ENCODE measurements around the gene XKR3. TPM values are rescaled to one million over a fixed set of nuclear protein-coding genes. Genes with fewer than 3 reads are reported as not detected.

The XKR3 gene
- total RNA-seq, 1 experiment from 2014 or later: not detected

DNA sequence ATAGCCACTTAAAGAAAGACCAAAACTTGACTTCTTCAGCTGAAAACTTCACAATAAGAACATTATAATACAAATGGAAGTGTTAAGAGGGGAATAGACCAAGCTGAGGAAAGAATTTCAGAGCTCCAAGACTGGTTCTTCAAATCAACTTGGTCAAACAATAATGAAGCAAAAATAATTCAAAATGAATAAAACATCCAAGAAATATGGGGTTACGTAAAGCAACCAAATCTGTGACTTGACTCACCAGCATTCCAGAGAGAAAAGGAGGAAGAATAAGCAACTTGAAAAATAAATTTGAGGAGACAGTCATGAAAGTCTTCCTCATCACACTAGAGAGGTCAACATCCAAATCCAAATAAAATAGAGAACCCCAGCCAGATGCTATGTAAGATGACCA is 31.4 kb downstream of the XKR3 start:
- Histone ChIP-seq H3K36me3 (ENCODE audit: low read depth, low read length) (no peaks in the 10 kb centered on the region), H3K4me3 (ENCODE audit: low read length) (no peak overlapping the region), H3K27ac (ENCODE audit: low read length) (no peak overlapping the region), H4K20me1 (ENCODE audit: low read length) (no peaks in the 10 kb centered on the region), H3K27me3 (ENCODE audit: low read length) (no peaks in the 10 kb centered on the region), H3K9me2 (replicated peaks; ENCODE audit: low read length) (no peaks in the 10 kb centered on the region), H3K4me1 (ENCODE audit: insufficient read depth, low read length) (no peaks in the 10 kb centered on the region), H3K9me3 (ENCODE audit: low read length) (peaks cover 5% of the 10 kb centered on the region; the same call in 1 of the 2 replicates), H3K9ac (ENCODE audit: low read length) (no peak overlapping the region), H3F3A (ENCODE audit: low read length, unreplicated experiment) (no peaks in the 10 kb centered on the region), H2AFZ (ENCODE audit: low read length) (no peak overlapping the region), H3K79me2 (ENCODE audit: low read length) (no peaks in the 10 kb centered on the region), H3K4me2 (ENCODE audit: low read length) (no peak overlapping the region)
- intact Hi-C loops (cut with micrococcal nuclease): no loop called here
- no peak for ATAC-seq
- DNase-seq: no peak
- no TSS peak for BruUV-seq (replicated peaks)
- TF ChIP-seq EZH2 (IDR thresholded peaks at IDR 0.05; ENCODE audit: low read length, unreplicated experiment) (no peak), EZH2phosphoT487 (IDR thresholded peaks at IDR 0.05; ENCODE audit: borderline replicate concordance, low read length) (no peak)
- TF ChIP-seq, protein P1, sequence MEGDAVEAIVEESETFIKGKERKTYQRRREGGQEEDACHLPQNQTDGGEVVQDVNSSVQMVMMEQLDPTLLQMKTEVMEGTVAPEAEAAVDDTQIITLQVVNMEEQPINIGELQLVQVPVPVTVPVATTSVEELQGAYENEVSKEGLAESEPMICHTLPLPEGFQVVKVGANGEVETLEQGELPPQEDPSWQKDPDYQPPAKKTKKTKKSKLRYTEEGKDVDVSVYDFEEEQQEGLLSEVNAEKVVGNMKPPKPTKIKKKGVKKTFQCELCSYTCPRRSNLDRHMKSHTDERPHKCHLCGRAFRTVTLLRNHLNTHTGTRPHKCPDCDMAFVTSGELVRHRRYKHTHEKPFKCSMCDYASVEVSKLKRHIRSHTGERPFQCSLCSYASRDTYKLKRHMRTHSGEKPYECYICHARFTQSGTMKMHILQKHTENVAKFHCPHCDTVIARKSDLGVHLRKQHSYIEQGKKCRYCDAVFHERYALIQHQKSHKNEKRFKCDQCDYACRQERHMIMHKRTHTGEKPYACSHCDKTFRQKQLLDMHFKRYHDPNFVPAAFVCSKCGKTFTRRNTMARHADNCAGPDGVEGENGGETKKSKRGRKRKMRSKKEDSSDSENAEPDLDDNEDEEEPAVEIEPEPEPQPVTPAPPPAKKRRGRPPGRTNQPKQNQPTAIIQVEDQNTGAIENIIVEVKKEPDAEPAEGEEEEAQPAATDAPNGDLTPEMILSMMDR (conservative IDR thresholded peaks at IDR 0.05; ENCODE audit: low read depth, low read length): no peak
- ChIA-PET POLR2A (ENCODE audit: unreplicated experiment) (no interaction called here), CTCF (no interaction called here)

DNA sequence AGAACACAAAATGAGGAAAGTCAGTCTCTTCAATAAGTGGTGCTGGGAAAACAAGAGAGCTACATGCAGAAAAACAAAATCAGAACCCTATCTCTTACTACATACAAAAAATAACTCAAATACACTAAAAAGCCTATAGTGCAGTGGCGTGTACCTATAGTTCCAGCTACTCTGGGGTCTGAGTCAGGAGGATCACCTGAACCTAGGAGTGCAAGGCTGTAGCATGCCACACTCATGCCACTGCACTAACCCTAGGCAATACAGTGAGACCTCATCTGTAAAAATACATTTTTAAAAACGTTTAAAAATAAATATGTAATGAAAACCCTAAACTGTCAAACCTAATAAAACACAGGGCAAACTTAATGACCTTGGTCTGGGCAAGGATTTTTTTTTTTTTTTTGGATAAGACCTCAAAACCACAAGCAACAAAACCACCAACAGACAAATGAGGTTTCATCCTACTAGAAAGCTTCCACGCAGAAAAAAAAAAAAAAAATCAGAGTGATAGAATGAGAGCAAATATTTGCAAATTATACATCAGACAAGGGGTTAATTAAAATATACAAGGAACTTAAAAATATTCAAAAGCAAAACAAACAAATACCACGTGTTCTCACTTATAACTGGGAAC is 35.2 kb downstream of the XKR3 start:
- Histone ChIP-seq H3K79me2 (ENCODE audit: low read length) (no peaks in the 10 kb centered on the region), H3K27ac (ENCODE audit: low read length) (no peak overlapping the region), H2AFZ (ENCODE audit: low read length) (no peak overlapping the region), H3F3A (ENCODE audit: low read length, unreplicated experiment) (no peaks in the 10 kb centered on the region), H3K4me3 (ENCODE audit: low read length) (no peak overlapping the region), H4K20me1 (ENCODE audit: low read length) (no peaks in the 10 kb centered on the region), H3K4me2 (ENCODE audit: low read length) (no peak overlapping the region), H3K9ac (ENCODE audit: low read length) (no peak overlapping the region), H3K9me2 (replicated peaks; ENCODE audit: low read length) (no peaks in the 10 kb centered on the region), H3K27me3 (ENCODE audit: low read length) (no peaks in the 10 kb centered on the region), H3K4me1 (ENCODE audit: insufficient read depth, low read length) (no peaks in the 10 kb centered on the region), H3K9me3 (ENCODE audit: low read length) (peaks cover 5% of the 10 kb centered on the region; the same call in 1 of the 2 replicates), H3K36me3 (ENCODE audit: low read depth, low read length) (no peaks in the 10 kb centered on the region)
- BruUV-seq (replicated peaks): no TSS peak
- no peak for TF ChIP-seq EZH2 (IDR thresholded peaks at IDR 0.05; ENCODE audit: low read length, unreplicated experiment)
- no peak for TF ChIP-seq EZH2phosphoT487 (IDR thresholded peaks at IDR 0.05; ENCODE audit: borderline replicate concordance, low read length)
- TF ChIP-seq, protein P1 (conservative IDR thresholded peaks at IDR 0.05; ENCODE audit: low read depth, low read length): no peak
- CTCF ChIA-PET: no interaction called here
- DNase-seq (no peak), ATAC-seq (no peak)
- intact Hi-C loops (cut with micrococcal nuclease): no loop called here
- POLR2A ChIA-PET (ENCODE audit: unreplicated experiment): no interaction called here

DNA sequence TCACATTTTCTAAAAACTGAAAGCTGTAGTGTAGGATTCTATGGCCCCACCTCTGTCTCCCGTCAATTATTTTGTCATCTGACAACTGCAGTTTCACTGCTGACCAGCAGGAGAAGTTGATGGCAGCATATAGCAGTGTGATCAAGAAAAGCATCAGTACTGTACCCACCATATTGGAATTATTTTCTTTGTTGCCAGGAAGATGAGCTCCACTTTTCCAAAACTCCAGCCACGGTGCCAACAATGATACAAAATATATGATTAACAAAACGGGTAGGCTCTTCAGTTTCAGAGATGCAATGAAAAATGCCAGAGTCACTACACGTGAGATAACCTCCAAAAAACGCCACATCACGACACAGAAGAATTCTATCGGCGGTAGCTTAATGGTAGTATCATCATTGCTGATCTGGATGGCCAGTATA is 41.3 kb downstream of the XKR3 start:
- DNase-seq (peak; percentile 2), ATAC-seq (no peak)
- Histone ChIP-seq H3K36me3 (ENCODE audit: low read depth, low read length) (no peaks in the 10 kb centered on the region), H3K9me2 (replicated peaks; ENCODE audit: low read length) (no peaks in the 10 kb centered on the region), H3K27me3 (ENCODE audit: low read length) (no peaks in the 10 kb centered on the region), H4K20me1 (ENCODE audit: low read length) (no peaks in the 10 kb centered on the region), H3F3A (ENCODE audit: low read length, unreplicated experiment) (no peaks in the 10 kb centered on the region), H2AFZ (ENCODE audit: low read length) (no peak overlapping the region), H3K4me3 (ENCODE audit: low read length) (no peak overlapping the region), H3K4me2 (ENCODE audit: low read length) (no peak overlapping the region), H3K79me2 (ENCODE audit: low read length) (no peaks in the 10 kb centered on the region), H3K4me1 (ENCODE audit: insufficient read depth, low read length) (no peaks in the 10 kb centered on the region), H3K9ac (ENCODE audit: low read length) (no peak overlapping the region), H3K27ac (ENCODE audit: low read length) (no peak overlapping the region), H3K9me3 (ENCODE audit: low read length) (no peaks in the 10 kb centered on the region)
- ChIA-PET POLR2A (ENCODE audit: unreplicated experiment) (no interaction called here), CTCF (no interaction called here)
- TF ChIP-seq, protein P1 (conservative IDR thresholded peaks at IDR 0.05; ENCODE audit: low read depth, low read length): no peak
- TF ChIP-seq EZH2 (IDR thresholded peaks at IDR 0.05; ENCODE audit: low read length, unreplicated experiment) (no peak), EZH2phosphoT487 (IDR thresholded peaks at IDR 0.05; ENCODE audit: borderline replicate concordance, low read length) (no peak)
- intact Hi-C loops (cut with micrococcal nuclease): no loop called here
- BruUV-seq (replicated peaks): no TSS peak
